ENCODE data around the gene PRLH.

PRLH gene

GRCh38 chr2:237557633-237558015, 8.8 kb upstream of the PRLH start:
- no peak overlapping the region for H3K27ac ChIP-seq (ENCODE audit: low read depth, low read length)
- peaks cover 3% of the 10 kb centered on the region for H3K36me3 ChIP-seq (ENCODE audit: control insufficient read depth, insufficient read depth, low read length)
- no peaks in the 10 kb centered on the region for H3K4me1 ChIP-seq (ENCODE audit: control insufficient read depth, insufficient read depth, low read length)
- no peak overlapping the region for H3K9ac ChIP-seq (ENCODE audit: low read length)
- no peak overlapping the region for H3K4me3 ChIP-seq (ENCODE audit: low read length)
- no peaks in the 10 kb centered on the region for H3K27me3 ChIP-seq (ENCODE audit: control insufficient read depth, insufficient read depth, low read length)

GRCh38 chr2:237558961-237559641, 7.3 kb upstream of the PRLH start:
- H3K9ac ChIP-seq (ENCODE audit: low read length), result no peak overlapping the region
- H3K4me3 ChIP-seq (ENCODE audit: low read length), result no peak overlapping the region

GRCh38 chr2:237561221-237561620, 5.2 kb upstream of the PRLH start:
- no peak overlapping the region for H3K27ac ChIP-seq (ENCODE audit: low read depth, low read length)
- H3K27me3 ChIP-seq (ENCODE audit: control insufficient read depth, insufficient read depth, low read length), result no peaks in the 10 kb centered on the region
- H3K4me1 ChIP-seq (ENCODE audit: control insufficient read depth, insufficient read depth, low read length), result no peaks in the 10 kb centered on the region
- H3K36me3 ChIP-seq (ENCODE audit: control insufficient read depth, insufficient read depth, low read length), result no peaks in the 10 kb centered on the region
- H3K4me3 ChIP-seq (ENCODE audit: low read length), result no peak overlapping the region
- no peak overlapping the region for H3K9ac ChIP-seq (ENCODE audit: low read length)

More at GRCh38 chr2:237558961-237559641, 7.3 kb upstream of the PRLH start:
- Histone ChIP-seq H3K36me3 (ENCODE audit: control insufficient read depth, insufficient read depth, low read length) (peaks cover 3% of the 10 kb centered on the region), H3K27me3 (ENCODE audit: control insufficient read depth, insufficient read depth, low read length) (no peaks in the 10 kb centered on the region), H3K27ac (ENCODE audit: low read depth, low read length) (no peak overlapping the region), H3K4me1 (ENCODE audit: control insufficient read depth, insufficient read depth, low read length) (no peaks in the 10 kb centered on the region)

GRCh38 chr2:237563816-237564215, 2.6 kb upstream of the PRLH start:
- no peak overlapping the region for H3K9ac ChIP-seq (ENCODE audit: low read length)
- no peak overlapping the region for H3K4me3 ChIP-seq (ENCODE audit: low read length)
- no peaks in the 10 kb centered on the region for H3K27me3 ChIP-seq (ENCODE audit: control insufficient read depth, insufficient read depth, low read length)
- no peaks in the 10 kb centered on the region for H3K4me1 ChIP-seq (ENCODE audit: control insufficient read depth, insufficient read depth, low read length)
- no peak overlapping the region for H3K27ac ChIP-seq (ENCODE audit: low read depth, low read length)
- H3K36me3 ChIP-seq (ENCODE audit: control insufficient read depth, insufficient read depth, low read length), result no peaks in the 10 kb centered on the region

- Histone ChIP-seq H3K27me3 (ENCODE audit: control insufficient read depth, insufficient read depth, low read length) (no peaks in the 10 kb centered on the region), H3K9ac (ENCODE audit: low read length) (no peak overlapping the region), H3K36me3 (ENCODE audit: control insufficient read depth, insufficient read depth, low read length) (no peaks in the 10 kb centered on the region), H3K27ac (ENCODE audit: low read depth, low read length) (no peak overlapping the region), H3K4me1 (ENCODE audit: control insufficient read depth, insufficient read depth, low read length) (no peaks in the 10 kb centered on the region), H3K4me3 (ENCODE audit: low read length) (no peak overlapping the region)
Observed at GRCh38 chr2:237564526-237565131, 1.7 kb upstream of the PRLH start.

- Histone ChIP-seq H3K27ac (ENCODE audit: low read depth, low read length) (no peak overlapping the region), H3K4me3 (ENCODE audit: low read length) (no peak overlapping the region)
Observed at GRCh38 chr2:237565974-237566373, 400 bp upstream of the PRLH start.

GRCh38 chr2:237567276-237568029, 1.1 kb downstream of the PRLH start:
- H3K9ac ChIP-seq (ENCODE audit: low read length), result no peak overlapping the region
- H3K36me3 ChIP-seq (ENCODE audit: control insufficient read depth, insufficient read depth, low read length), result no peaks in the 10 kb centered on the region
- H3K4me1 ChIP-seq (ENCODE audit: control insufficient read depth, insufficient read depth, low read length), result no peaks in the 10 kb centered on the region
- no peak overlapping the region for H3K27ac ChIP-seq (ENCODE audit: low read depth, low read length)
- no peaks in the 10 kb centered on the region for H3K27me3 ChIP-seq (ENCODE audit: control insufficient read depth, insufficient read depth, low read length)
- H3K4me3 ChIP-seq (ENCODE audit: low read length), result no peak overlapping the region

More at GRCh38 chr2:237565974-237566373, 400 bp upstream of the PRLH start:
- Histone ChIP-seq H3K36me3 (ENCODE audit: control insufficient read depth, insufficient read depth, low read length) (no peaks in the 10 kb centered on the region), H3K9ac (ENCODE audit: low read length) (no peak overlapping the region), H3K27me3 (ENCODE audit: control insufficient read depth, insufficient read depth, low read length) (no peaks in the 10 kb centered on the region), H3K4me1 (ENCODE audit: control insufficient read depth, insufficient read depth, low read length) (no peaks in the 10 kb centered on the region)

GRCh38 chr2:237568121-237568660, 1.8 kb downstream of the PRLH start:
- Histone ChIP-seq H3K36me3 (ENCODE audit: control insufficient read depth, insufficient read depth, low read length) (no peaks in the 10 kb centered on the region), H3K4me1 (ENCODE audit: control insufficient read depth, insufficient read depth, low read length) (no peaks in the 10 kb centered on the region), H3K27me3 (ENCODE audit: control insufficient read depth, insufficient read depth, low read length) (no peaks in the 10 kb centered on the region), H3K4me3 (ENCODE audit: low read length) (no peak overlapping the region), H3K27ac (ENCODE audit: low read depth, low read length) (no peak overlapping the region), H3K9ac (ENCODE audit: low read length) (no peak overlapping the region)

- no peaks in the 10 kb centered on the region for H3K36me3 ChIP-seq (ENCODE audit: control insufficient read depth, insufficient read depth, low read length)
- no peak overlapping the region for H3K4me3 ChIP-seq (ENCODE audit: low read length)
- no peak overlapping the region for H3K27ac ChIP-seq (ENCODE audit: low read depth, low read length)
- H3K4me1 ChIP-seq (ENCODE audit: control insufficient read depth, insufficient read depth, low read length), result no peaks in the 10 kb centered on the region
- no peak overlapping the region for H3K9ac ChIP-seq (ENCODE audit: low read length)
- no peaks in the 10 kb centered on the region for H3K27me3 ChIP-seq (ENCODE audit: control insufficient read depth, insufficient read depth, low read length)
Observed at GRCh38 chr2:237569041-237569440, 2.7 kb downstream of the PRLH start.

- Histone ChIP-seq H3K4me1 (ENCODE audit: control insufficient read depth, insufficient read depth, low read length) (no peaks in the 10 kb centered on the region), H3K27ac (ENCODE audit: low read depth, low read length) (no peak overlapping the region), H3K36me3 (ENCODE audit: control insufficient read depth, insufficient read depth, low read length) (no peaks in the 10 kb centered on the region), H3K27me3 (ENCODE audit: control insufficient read depth, insufficient read depth, low read length) (no peaks in the 10 kb centered on the region), H3K4me3 (ENCODE audit: low read length) (no peak overlapping the region), H3K9ac (ENCODE audit: low read length) (no peak overlapping the region)
Observed at GRCh38 chr2:237569896-237570295, 3.5 kb downstream of the PRLH start.

- no peak overlapping the region for H3K27ac ChIP-seq (ENCODE audit: low read depth, low read length)
- H3K27me3 ChIP-seq (ENCODE audit: control insufficient read depth, insufficient read depth, low read length), result no peaks in the 10 kb centered on the region
- no peak overlapping the region for H3K9ac ChIP-seq (ENCODE audit: low read length)
- no peaks in the 10 kb centered on the region for H3K4me1 ChIP-seq (ENCODE audit: control insufficient read depth, insufficient read depth, low read length)
- no peak overlapping the region for H3K4me3 ChIP-seq (ENCODE audit: low read length)
- no peaks in the 10 kb centered on the region for H3K36me3 ChIP-seq (ENCODE audit: control insufficient read depth, insufficient read depth, low read length)
Observed at GRCh38 chr2:237570776-237571335, 4.5 kb downstream of the PRLH start.

GRCh38 chr2:237571551-237571950, 5.2 kb downstream of the PRLH start:
- Histone ChIP-seq H3K4me1 (ENCODE audit: control insufficient read depth, insufficient read depth, low read length) (no peaks in the 10 kb centered on the region), H3K27ac (ENCODE audit: low read depth, low read length) (no peak overlapping the region), H3K9ac (ENCODE audit: low read length) (no peak overlapping the region), H3K4me3 (ENCODE audit: low read length) (no peak overlapping the region), H3K27me3 (ENCODE audit: control insufficient read depth, insufficient read depth, low read length) (no peaks in the 10 kb centered on the region), H3K36me3 (ENCODE audit: control insufficient read depth, insufficient read depth, low read length) (no peaks in the 10 kb centered on the region)
